EH (cell line): Measurements from ENCODE around the gene SMG1.
"Not testable (repeated sequence)": the region's sequence is repeated elsewhere in the genome, so short reads cannot be mapped to it uniquely, and the experiment has no call there.

Experiments used
- DNase-seq: peaks from one replicate; pipeline ENCODE4 v3.0.0-alpha.2; 2015; ENCODE audit warnings: low read depth

Gene SMG1

GRCh38 chr16:18762713-18763112 lies 163.5 kb downstream of the SMG1 start:
- not testable (repeated sequence) for DNase-seq

DNA sequence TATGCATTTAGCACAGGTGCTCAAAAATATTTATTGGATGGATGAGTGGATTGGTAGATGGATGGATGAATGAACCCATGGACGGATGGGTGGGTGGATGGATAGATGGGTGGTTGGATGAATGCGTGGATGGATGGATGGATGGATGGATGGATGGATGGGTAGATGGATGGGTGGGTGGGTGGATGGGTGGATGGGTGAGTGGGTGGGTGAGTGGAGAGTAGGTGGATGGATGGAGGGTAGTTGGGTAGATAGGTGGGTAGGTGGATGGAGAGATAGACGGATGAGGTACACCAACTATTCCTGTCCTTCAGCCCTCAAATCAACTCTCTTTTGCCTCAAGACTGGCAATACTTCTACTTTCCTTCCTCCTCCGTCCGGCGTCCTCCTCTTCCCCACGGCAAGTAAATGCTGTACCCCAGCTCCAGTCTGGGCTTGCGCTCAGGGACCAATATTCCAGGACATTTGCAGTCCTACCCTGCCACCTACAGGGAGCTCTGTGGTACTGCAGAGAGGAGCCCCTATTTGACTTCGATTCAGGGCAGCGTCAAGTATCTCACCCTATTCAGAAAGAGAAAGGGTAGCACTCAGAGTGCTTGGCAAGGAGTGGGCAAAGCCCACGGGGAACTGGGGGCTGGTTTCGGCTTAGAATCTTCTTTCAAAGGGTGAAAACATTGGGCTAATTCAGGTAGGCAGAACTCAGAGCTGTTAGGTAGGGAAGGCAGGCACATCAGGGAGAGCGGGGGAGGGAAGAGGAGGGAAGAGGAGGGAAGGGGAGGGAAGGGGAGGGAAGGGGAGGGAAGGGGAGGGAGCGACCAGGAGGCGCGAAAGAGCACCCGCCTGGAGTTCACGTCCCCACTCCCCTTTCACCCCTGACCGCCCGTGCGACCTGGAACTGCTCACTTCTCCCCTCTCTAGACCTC lies 166.3 kb downstream of the SMG1 start:
- DNase-seq: peak; percentile 22

GRCh38 chr16:18757960-18758660 lies 168.1 kb downstream of the SMG1 start:
- DNase-seq: not testable (repeated sequence)

DNA sequence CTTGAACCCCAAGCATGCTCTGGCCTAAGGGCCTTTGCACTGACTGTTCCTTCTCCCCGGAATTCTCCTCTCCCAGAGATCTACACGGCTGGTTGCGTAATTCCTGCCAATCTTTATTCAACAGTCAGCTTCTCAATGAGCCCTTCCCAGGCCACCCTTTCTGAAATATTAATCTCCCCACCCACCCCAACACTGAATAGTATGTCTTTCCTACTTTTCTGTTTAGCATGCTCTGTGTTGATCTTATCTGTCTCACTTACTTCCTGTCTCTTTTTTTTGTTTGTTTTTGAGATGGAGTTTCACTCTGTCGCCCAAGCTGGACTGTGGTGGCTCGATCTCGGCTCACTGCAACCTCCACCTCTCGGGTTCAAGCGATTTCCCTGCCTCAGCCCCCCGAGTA lies 169.6 kb downstream of the SMG1 start:
- not testable (repeated sequence) for DNase-seq
